Stimulated activated CD8-positive, alpha-beta memory T cell treated with anti-CD3 and anti-CD28 coated beads, Interleukin-2, amount 100 ng/mL, for 48 hours (primary cell): ENCODE results near the gene TMPRSS7.

Source experiments
- DNase-seq, 2 donors: peaks; one replicate each; pipeline ENCODE4 v3.0.0-alpha.2; 2020; ENCODE audit warnings: low read depth in 2 of 2

Gene TMPRSS7

DNA sequence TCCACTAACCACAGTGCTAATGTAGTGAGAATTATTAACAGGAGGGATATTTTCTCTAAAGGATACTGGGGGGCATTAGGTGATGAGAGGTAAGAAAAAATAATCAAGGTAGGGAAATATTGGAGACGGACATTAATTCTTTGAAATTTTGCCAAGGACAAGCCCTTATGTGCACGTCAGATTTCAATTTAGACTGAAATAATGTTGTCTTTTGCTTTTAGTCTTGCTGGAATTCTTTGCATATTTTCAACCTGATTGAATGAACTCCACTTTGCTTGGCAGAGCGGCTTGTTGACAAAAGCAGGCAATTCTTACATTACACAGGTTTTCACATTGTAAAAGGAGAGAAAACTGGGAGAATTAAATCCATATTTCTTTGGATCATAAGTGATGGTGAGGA is 26.6 kb downstream of the TMPRSS7 start:
- DNase-seq = no peak

DNA sequence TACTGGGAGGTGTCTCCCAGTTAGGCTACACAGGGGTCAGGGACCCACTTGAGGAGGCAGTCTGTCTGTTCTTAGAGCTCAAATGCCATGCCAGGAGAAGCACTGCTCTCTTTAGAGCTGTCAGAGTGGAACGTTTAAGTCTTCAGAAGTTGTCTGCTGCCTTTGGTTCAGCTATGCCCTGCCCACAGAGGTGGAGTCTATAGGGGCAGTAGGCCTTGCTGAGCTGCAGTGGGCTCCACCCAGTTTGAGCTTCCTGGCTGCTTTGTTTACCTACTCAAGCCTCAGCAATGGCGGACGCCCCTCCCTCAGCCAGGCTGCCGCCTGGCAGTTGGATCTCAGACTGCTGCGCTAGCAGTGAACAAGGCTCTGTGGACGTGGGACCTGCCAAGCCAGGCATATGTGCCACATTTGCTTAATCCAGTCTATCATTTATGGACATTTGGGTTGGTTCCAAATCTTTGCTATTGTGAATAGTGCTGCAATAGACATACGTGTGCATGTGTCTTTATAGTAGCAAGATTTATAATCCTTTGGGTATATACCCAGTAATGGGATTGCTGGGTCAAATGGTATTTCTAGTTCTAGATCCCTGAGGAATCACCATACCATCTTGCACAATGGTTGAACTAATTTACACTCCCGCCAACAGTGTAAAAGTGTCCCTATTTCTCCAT is 38.0 kb downstream of the TMPRSS7 start:
- peak in 1 of 2 donors; percentile 29 for DNase-seq

DNA sequence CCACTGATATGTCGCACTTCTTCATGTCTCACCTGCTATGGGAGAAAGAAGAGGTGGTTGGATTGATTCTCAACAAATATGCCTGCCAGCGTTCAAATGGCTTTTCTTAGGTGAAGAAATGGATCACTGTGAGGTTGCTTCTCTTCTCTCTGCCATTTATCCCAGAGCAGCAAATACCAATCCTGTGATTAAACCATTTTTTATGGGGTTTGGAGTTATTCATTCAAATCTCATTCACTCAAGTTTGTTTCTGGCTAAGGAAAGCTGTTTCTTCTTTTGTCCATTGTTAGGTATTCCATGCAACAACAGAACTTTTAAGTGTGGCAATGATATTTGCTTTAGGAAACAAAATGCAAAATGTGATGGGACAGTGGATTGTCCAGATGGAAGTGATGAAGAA is 39.5 kb downstream of the TMPRSS7 start:
- DNase-seq = no peak

DNA sequence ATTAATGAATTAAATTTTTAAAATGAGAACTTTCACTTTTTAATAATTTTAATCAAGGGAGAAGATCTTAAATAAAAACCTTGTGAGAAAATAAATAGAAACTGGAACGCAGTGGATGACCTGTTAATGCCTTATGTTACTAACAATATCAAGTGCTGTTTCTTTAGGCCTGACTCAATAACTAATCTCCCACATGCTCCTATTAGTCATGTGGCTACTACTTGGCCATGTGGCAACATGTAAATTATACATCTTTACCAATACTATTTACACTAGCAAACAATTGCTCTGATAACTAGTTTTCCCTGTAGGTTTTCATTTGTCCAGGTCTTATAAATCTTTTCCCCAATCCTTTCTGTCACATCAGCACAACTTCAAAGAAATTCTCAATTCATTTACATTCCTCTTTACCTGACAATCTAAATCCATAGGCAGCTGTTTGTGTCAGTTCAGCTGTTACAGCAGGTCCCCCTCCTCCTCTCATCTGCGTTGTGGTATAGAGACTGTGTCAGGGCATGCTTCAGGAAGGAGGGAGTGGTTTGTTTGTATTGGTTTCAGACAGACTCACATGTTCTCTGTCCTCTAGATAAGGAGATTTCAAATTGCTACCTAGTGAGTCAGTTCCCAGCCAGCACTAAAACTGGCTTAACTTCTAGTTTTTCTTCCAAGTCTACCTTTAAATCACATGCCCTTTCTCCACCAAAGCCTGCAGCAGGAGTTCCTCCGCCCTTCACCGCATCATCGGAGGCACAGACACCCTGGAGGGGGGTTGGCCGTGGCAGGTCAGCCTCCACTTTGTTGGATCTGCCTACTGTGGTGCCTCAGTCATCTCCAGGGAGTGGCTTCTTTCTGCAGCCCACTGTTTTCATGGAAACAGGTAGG is 40.3 kb downstream of the TMPRSS7 start:
- no peak for DNase-seq

DNA sequence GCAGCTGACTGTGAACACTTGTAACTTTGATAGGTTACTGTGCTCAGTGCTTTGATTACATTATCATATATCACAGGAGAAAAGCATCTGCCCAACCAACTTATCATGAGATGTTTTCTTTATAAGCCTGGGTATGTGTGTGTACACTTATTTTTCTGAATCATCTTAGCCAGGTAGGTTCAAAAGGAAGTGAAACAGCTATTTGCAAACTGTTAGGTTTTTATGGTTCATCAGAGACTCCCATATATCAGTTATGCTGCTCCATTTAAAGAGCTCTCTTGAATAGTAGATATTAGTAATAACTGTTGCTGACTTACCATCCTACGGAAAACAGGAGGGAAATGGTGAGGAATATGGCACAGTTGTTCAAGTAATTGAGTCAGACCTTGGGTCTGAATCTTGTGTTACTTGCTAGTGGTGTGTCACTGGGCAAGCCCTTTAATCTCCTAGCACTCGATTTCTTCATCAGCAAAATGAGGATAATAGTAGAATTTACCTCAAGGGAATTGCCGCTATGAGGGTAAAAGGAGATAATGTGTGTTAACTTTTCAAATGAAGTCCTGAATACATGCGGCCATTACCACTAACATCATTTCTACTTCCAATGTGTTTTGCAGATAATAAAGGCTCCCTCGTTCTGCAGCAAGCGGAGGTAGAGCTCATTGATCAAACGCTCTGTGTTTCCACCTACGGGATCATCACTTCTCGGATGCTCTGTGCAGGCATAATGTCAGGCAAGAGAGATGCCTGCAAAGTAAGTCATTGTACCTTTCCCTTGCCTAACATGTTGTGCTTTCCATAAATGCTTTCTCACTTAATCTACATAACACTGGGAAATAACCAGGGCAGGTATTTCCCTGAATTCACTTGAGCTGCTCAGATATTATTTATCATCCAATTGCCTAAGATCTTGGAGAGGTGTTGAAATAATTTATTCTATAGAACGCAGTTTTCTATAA is 43.9 kb downstream of the TMPRSS7 start:
- DNase-seq = no peak

DNA sequence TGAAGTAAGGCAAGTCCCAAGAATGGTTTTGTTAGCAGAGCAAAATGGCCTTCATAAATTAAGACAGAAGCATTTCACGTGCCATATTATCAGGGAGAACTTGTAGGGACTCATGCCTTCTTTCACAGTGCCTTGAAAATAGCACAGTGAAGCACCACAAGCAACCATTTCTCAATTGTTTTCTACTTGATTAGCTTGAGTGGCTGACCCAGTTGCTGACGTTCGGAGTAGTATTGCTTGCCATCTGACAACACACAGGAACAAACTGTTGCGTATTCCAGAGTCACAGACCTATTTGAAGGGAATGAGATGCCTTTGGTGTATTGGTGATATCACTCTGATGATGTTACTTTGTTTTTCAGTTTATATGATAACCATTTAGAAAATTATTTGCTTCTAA is 48.7 kb downstream of the TMPRSS7 start:
- no peak for DNase-seq

DNA sequence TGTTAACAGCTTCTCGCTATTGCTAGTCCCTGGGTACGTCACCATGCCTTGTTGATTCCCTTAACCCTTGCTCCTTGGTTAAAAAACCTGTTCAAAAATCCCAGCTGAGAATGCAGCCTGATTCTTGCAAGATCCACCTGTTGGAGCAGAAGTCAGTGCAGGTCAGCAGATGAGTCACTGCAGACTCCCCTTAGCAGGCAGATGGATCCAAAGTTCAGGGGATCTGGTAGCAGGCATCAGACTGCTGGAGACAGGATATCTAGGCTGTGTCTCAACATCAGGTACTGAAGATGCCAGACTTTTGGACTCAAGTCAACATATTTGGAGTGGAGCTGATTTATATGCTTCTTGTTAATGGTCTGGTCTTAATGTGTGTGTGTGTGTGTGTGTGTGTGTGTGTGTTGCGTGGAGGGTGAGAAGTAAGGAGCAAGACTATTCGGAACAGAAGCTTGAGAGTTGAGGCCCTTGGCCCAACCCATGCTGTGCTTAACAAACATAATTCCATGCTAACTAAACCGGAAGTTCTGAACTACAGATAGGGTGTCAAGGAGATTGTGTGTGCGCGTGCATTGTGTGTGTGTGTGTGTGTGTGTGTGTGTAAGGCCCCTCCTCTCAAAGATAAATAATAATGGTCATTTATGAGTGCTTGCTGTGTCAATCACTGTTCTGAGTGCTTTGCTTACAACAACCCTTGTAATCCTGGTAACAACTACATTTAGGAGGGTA is 50.6 kb downstream of the TMPRSS7 start:
- no peak for DNase-seq

DNA sequence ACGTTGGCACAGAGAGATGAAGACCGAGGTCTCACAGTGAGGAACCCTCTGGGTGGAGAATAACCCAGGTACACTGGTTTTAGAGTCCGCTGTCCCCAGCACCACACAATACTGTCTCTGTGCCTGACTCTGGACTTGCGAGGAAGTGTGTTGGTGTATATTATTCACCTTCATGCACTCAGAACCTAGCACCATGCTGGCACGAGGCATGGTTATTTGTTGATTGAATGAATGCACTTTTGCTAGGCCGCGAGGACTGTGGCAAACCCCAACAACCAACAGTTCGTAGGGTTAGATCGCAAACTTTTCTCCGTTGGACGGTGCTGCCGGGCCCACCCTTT is 51.2 kb downstream of the TMPRSS7 start:
- DNase-seq = no peak

DNA sequence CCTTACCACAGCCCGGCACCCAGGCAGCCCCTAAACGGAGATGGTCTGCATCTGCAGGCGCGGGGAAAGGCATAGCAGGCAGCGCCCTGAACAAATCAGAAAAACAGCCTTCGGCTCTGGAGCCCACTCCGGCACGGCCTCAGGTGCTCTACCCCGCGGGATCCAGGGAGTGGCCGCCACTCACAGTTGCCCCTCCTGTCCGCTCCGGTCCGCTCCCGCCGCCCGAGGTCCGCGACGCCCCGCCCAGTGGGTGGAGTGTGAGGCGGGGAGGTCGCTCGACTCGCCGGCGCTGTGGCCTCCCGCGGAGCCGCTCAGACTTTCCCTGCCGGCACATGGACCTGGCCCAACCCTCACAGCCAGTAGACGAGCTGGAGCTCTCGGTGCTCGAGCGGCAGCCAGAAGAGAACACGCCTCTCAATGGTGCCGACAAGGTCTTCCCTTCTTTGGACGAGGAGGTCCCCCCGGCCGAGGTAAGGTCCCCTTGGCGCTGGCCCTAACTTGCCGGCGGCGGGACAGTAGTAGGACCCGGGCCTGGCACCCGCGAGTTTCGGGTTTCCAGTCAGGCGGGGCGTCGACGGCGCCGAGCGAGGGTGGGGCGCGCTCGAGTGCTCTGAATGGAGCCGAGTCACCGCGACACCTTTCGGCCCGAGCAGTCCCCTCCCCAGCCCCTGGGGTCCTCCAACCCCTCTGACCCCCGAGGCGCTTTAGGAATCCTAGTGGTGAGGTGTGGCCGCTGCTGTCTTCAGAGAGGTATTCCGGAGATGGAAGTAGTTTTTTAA is 51.7 kb downstream of the TMPRSS7 start, which contains the start of gene C3orf52:
C3orf52 (plus strand) TSS at position 314 of the 779 bp plus-strand sequence; CDS start at position 333, 19 bp downstream.
- DNase-seq = peak; percentile 51 to 58

DNA sequence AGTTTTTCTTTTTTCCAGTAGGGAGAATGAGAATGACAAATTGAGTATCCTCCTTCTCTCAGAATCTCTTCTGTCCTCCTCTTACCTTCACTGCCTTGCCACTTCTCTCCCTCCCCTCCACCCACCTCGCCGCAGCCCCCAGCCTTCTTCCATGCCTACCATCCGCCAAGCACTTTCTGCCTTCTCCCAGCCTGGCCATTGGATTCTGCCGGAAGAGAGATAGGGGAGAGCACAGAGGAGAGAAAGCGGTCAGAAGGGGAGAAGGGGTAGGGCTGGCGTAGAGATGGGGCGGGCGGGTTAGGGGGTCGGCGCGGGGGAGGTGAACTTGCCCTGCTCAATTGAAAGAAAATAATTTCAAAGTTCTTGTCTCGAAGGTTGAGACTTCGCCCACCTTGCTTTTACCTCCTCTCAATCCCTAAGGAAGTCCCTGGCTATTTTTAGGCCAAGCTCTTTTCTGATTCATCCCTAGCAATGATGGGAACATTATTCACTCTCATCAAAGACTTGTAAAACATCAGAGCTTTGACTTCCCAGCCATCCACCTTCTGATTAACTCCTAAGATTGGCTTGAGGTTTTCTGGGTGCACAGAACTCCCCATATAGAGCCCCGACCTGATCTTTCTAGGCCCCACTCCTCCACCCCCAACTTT is 52.5 kb downstream of the TMPRSS7 start:
- DNase-seq = no peak

DNA sequence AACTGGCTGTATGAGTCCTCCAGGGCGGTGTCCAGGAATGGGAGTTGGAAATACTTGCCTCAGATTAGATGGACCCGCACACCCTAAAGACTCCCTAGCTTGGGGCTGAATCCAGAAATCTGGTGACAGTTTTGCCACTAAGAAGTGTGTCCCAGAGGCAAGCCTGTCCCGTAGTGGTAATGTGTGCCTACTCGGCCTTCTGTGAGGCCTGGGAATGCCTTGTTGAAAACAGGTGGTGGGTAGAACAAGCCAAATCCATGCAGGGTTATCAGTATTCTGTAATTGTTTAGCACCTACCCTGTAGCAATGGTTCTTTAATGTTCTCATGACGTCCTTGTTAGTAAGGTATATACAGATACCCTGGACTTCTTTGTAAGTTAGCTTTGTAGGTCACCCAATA is 53.2 kb downstream of the TMPRSS7 start:
- DNase-seq = no peak

DNA sequence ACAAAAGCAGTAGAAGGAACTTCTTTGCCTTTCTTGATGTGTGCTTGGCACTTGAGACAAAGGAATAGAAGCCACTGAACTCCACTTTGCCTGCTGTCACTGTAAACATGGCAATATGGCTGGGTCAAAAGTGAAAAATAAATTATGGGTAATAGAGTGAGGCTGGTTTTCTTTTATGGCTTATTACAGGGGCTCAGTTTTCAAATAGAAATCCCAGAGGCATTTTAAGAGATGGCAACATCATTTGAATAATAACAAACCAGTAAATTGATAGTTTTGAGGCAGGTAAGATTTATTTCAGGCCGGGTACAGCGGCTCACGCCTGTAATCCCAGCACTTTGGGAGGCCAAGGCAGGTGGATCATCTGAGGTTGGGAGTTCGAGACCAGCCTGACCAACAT is 54.4 kb downstream of the TMPRSS7 start:
- DNase-seq = no peak

DNA sequence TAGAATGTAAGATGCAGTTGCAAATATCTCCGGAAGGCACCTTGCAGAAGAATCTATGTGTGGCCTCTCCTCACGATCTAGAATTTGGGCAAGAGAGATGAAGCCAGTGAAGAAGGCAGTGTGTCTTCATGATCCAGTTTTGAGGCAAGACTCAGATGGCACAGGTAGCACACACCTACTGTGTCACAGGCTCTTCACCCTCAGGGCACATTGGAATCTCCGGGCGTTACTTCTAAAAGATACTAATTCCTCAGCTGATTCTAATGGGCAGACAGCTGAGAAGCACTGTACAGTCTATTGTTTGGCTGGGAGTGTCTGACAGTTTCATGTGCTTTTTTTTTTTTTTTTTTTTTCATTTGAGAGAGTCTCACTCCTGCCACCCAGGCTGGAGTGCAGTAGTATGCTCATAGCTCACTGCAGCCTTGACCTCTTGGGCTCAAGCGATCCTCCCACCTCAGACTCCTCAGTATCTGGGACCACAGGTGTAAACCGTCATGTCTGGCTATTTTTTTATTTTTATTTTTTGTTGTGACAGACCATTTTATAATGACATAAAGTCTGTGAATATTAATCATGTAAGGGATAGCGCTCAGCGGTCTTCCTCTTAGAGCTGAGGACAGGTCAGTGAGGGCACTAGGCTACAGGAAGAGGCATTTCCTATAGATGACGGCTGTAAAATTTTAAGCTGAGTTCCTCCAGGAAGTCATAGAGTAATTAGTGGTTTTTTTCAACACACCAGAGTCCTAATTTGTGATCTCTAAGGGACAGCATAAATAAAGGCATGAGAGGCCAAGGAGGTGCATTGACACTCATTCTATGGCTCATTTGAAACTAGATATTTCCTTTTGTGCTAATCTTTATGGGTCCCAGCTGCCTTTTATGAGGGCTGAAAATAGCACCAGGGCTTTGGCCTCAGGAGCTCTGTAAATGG is 55.7 kb downstream of the TMPRSS7 start:
- DNase-seq = no peak

DNA sequence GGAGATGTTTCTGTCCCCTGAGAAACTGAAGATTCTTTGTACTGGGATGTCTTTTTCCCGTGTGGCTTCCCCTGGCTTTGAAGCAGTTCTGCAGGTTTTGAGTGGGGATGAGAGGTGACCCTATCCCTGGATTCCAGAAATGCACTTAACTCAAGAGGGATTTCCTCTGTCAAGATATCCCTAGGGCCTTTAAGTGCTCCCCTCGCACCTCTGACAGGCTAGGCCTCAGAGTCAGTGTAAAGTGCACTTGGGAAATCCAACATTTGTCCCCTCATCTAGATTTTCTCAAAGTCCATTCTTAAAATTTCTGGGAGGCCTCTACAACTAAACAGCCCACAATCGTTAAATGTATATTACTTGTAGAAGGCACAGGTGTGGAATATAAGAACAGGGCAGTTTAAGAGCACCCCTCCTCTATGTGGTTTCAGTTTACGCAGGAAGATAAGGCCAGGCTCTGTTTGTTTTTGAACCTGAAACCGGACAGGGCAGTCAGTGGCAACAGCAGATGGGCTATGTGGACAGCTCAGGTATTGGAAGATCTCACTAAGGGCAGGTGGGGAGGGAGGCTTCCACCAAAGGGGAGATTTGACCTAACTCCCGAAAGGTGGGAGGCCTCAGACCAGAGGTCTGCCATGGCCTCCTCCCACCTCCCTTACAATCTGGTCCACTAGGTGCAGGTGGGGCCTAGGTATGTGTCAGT is 56.5 kb downstream of the TMPRSS7 start:
- no peak for DNase-seq

DNA sequence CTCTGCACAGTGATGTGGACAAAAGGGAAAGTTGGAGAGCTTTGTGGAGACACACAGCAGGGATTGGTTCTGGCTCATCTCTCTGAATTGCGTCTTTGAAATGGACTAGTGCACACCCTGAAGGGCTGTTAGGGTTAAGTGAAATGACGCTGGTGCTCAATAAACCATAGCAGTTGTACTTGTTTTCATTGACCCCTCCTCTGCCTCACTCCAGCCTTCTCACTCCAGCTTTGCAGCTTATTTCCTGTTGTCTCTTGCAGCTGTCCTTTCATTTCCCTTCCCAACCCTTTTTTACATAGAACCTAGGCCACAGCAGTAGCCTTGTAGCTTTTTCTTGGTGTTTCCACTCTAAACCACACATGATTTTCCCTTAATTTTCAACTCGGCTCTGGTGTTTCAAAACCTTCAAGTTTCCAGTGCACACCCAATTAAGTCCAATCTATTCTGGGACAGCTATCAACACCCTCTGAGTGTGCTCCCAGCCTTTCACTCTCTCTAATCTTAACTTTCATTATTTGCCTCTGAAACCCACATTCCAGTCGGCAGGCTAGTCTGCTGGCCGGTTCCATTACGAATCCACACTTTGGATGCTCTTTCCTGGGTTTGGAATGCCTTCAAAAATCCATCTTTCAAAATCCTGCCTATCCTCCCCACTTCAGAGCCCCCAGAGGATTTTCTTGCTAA is 58.1 kb downstream of the TMPRSS7 start:
- no peak for DNase-seq

DNA sequence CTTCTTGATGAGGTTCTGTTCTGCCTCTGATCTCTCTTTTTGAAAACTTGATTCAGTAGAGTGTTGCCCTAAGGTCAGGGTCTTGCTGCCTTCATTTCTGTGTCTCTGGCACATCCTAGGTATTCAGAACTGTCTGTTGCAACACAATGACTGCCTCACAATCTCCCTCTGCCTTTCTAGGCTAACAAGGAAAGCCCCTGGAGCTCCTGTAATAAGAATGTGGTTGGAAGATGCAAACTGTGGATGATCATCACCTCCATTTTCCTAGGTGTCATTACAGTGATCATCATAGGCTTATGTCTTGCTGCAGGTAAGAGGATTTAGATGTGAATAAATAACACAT is 58.6 kb downstream of the TMPRSS7 start:
- no peak for DNase-seq

DNA sequence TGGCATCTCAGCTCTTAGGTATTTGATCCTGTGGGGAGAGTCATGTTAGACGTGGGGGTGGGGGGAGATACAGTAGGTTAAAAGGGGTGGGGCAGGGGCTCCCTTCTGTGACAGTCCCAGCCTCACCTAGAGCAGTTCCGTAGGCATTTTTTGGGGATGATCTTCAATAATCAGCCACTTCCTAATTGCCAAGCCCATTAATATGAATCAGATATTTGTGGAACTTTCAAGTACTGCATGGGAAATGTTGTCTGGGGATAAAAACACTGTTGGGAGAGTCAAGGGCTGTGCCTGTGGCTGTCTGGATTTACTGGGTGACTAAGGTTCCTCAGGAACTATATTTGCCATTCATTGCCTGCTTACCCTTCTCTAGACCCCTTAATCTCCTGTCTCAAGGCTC is 61.2 kb downstream of the TMPRSS7 start:
- no peak for DNase-seq

DNA sequence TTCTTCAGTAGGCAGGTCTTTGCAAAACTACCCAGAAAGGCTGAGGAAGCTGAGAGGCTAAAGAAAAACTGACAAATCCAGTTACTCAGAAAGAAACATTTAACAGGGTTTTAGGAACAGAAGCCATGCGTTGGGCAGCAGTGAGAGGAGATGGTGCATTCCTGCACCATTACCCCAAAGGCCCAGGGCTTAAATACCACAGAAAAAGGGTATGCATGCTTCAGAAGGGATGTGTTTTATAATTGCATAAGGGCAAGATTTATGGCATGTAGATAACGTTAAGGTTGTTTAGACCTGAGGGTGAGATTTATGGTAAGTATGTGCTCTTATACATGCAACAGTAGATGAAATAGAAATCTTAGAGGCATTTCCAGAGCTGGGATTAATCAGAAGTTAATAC is 61.6 kb downstream of the TMPRSS7 start:
- DNase-seq = no peak
